Activated CD8-positive, alpha-beta memory T cell treated with anti-CD3 and anti-CD28 coated beads, Interleukin-2, amount 50 U/mL, for 4 hours (primary cell): ENCODE data around the gene ZSWIM4.
"Not testable (repeated sequence)": the region's sequence is repeated elsewhere in the genome, so short reads cannot be mapped to it uniquely, and the experiment has no call there.

Experiments
- DNase-seq: peaks from one replicate; pipeline ENCODE4 v3.0.0-alpha.2; 2020

ZSWIM4 gene

DNA sequence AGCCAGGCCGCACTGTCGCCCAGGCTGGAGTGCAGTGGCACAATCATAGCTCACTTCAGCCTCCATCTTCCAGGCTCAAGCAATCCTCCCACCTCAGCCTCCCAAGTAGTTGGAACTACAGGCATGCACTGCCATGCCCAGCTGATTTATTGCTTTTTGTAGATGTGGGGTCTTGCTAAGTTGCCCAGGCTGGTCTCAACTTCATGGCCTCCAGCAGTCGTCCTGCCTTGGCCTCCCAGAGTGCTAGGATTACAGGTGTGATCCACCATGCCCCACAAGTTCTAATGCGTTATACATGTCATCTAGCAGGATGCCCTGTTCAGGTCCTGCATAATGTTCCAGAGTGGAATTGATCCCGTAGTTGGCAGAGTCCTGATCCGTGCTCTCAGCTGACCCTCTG, 16.4 kb upstream of the ZSWIM4 start:
- no peak for DNase-seq

- not testable (repeated sequence) for DNase-seq
Observed at GRCh38 chr19:13779794-13780193, 15.4 kb upstream of the ZSWIM4 start.

- no peak for DNase-seq
Observed at GRCh38 chr19:13781547-13781946, 13.7 kb upstream of the ZSWIM4 start.

- DNase-seq = no peak
Observed at GRCh38 chr19:13782537-13782936, 12.7 kb upstream of the ZSWIM4 start.

- DNase-seq = no peak
Observed at GRCh38 chr19:13783565-13784500, 11.4 kb upstream of the ZSWIM4 start.

DNA sequence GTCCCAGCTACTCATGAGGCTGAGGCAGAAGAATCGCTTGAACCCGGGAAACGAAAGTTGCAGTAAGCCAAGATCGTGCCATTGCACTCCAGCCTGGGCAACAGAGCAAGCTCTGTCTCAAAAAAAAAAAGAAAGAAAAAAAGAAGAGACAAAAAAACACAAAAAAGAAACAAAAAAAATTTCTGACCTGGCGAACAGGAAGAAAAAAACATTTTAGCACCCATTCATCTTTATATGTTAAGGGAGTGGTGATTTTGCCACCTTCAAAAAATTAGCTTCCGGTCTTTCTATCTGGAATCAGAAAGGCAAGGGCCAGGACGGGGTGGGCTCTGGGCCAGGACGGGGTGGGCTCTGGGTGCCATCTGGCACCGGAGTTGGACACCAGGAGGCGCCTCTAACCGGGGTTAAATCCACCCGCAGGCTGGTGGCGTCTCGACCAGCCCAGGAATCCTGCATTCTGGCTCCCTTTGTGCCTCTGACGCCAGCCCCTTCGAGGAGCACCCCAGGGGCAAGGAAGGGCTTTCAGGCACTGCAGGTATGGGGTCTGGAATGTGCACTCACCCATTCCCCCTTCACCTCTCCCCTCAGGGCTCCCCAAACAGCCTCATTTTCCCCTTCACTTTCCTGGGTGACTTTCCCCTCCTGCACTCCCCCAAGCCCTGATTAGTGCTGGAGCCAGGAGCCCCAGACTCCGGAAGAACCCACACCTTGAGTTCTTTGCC, 10.4 kb upstream of the ZSWIM4 start:
- DNase-seq = peak; percentile 77

DNA sequence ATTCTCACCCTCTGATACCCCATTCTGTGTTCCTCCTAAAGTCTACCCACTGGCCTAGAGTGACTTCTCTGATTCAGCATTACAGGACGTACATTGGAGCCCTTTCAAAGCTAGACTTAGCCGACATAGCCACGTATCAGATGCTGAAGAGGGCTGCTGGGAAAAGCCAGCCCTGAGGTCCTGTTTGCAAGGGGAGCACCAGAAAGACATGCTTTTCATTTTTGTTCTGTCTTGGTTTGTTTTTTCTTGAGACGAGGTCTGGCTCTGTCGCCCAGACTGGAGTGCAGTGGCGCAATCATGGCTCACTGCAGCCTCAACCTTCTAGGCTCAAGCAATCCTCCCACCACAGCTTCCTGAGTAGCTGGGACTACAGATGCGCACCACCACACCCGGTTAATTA, 6.3 kb upstream of the ZSWIM4 start:
- DNase-seq = no peak

- DNase-seq = no peak
Observed at GRCh38 chr19:13790354-13790753, 4.9 kb upstream of the ZSWIM4 start.

- DNase-seq = not testable (repeated sequence)
Observed at GRCh38 chr19:13793317-13793716, 1.9 kb upstream of the ZSWIM4 start.

- no peak for DNase-seq
Observed at GRCh38 chr19:13794398-13794756, 866 bp upstream of the ZSWIM4 start.

DNA sequence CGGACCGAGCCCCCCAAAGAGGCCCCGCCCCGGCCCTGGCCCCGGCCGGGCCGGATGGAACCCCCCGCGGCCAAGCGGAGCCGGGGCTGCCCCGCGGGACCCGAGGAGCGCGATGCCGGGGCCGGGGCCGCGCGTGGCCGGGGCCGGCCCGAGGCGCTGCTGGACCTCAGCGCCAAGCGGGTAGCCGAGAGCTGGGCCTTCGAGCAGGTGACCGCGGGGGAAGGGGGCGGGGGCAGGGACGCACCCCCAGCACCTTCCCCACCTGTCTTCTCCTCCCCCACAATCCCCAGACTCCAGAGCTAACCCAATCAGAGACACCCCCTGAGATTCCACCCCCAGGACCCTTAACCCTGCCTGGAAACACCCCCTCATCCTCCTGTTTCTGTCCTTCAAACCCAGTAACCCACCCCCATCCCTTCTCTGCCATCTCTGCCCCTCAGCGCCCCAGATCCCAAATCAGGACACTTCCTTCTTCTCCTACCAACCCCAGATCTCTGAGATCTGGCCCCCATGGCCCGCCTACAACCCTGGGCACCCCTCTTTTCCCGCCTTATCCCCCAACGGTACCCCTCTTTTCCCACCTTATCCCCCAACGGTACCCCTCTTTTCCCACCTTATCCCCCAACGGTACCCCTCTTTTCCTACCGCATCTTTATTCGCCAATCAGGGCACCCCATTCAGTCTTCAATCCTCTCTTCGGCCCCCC, 505 bp downstream of the ZSWIM4 start:
- no peak for DNase-seq

DNA sequence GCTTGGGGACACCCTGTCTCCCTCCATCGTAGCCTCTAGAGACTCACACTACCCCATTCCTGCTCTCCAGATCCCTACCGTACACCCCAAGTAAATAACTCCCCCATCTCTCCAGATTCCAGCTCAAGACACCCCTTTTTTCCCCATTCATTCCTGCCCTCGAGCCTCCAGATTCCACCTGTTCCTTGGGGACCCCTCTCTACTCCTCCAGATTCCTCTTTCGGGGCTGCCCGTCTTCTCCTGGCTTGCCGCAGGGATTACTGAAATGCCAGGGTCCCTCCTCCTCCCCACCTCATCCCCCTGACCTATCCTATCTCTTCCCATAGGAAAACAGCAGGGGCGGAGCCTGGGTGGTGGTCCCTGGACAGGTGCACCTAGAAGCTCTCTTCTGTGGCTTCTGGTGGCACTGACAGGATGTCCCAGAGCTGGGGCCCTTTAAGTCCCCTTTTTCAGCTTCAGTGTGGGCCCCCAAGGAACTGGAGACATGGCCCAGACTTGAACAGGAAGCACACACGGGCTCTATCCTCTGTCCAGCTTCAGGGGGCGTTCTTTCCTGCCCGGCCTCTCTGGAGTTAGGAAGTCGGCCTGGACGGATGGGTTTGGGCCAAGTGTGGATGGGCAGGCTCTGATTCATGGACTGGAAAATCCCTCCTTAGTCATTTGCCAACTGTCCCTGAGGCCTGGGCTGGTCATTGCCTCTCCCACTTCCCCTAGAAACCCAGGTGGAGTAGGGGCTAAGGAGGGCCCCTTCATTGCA, 1.2 kb downstream of the ZSWIM4 start:
- no peak for DNase-seq

DNA sequence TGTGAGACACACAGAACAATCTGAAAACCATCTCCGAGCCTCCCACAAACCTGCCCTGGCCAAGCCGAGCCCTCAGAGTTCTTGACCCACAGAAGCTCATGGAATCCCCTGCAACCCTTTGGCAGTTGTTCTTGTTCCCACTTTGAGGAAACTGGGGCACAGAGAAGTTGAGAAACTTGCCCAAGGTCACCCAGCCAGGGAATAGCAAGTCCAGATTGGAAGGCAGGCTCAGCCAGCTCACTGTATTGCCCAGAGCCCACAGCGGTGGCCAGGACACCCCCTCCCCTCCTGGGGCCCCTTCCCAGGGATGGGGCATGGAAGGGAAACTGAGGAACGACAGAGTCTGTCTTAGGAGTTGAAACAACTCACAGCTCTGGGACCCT, 1.8 kb downstream of the ZSWIM4 start:
- no peak for DNase-seq

- no peak for DNase-seq
Observed at GRCh38 chr19:13797870-13798269, 2.6 kb downstream of the ZSWIM4 start.

GRCh38 chr19:13799669-13800068, 4.4 kb downstream of the ZSWIM4 start:
- DNase-seq = no peak

GRCh38 chr19:13803038-13803437, 7.8 kb downstream of the ZSWIM4 start:
- DNase-seq = no peak

DNA sequence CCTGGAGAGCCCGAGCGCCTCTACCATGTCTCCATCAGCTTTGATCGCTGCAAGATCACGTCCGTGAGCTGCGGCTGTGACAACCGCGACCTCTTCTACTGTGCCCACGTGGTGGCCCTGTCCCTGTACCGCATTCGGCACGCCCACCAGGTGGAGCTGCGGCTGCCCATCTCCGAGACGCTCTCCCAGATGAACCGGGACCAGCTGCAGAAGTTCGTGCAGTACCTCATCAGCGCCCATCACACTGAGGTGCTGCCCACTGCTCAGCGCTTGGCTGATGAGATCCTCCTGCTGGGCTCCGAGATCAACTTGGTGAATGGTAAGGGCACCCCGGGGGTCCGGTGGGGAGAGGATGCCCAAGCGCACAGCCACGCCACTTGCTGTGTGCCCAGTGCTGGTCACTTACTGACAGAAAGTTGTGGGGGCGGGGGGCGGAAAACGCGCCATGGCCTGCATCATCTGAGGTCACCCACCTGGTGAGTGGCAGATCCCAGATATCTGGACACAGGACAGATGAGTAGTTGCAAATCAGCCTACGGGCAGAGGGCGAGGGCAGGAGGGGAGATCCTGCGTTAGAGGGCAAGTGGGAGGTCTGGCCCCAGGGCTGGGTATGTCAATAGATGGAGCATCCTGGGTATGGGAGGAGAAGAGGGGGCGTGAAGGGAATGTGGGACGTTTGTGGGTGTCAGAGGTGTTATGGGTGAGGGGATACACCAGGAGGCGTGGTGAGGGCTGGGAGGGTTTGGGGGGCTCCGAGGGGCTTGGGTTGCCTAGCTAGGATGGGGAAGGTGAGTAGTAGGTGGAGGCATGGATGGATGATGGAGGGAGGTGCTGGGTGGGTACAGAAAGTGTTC, 9.8 kb downstream of the ZSWIM4 start:
- peak; percentile 33 for DNase-seq

DNA sequence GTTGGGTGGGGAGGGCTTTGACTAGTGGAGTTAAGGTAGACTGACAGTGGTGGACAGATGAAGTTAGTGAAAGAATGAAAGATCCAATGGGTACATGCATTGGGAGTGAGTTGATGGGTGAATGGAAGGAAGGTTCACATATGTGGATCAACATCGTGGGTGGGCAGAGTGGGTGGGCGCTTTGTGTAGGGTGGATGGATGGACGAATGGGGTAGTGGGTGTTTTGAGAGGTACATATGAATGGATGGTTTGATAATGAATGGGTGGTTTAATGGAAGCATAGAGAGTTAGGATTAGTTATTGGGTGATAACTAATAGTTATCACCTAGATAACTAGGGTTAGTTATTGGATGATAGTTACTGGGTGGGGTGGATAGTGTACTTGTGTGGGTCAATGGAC, 11.5 kb downstream of the ZSWIM4 start:
- no peak for DNase-seq

DNA sequence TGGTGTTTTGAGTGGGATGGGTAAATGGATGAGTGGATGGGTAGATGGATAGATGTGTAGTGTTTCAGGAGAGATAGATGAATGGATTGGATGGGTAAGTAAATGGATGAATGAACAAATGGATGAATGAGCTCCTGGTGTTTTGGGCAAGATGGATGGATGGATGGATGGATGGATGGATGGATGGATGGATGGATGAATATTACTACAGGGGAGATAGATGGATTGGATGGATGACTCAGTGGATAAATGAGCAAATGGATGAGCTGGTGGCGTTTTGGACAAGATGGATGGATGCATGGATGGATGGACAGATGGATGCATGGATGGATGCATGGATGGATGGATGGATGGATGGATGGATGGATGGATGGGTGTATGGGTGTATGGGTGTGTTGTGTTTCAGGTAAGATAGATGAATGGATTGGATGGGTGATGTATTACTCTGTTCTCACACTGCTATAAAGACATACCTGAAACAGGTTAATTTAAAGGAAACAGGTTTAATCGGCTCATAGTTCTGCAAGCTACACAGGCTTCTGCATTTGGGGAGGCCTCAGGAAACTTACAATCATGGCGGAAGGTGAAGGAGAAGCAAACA, 12.3 kb downstream of the ZSWIM4 start:
- DNase-seq = no peak

GRCh38 chr19:13808856-13809255, 13.6 kb downstream of the ZSWIM4 start:
- no peak for DNase-seq

DNA sequence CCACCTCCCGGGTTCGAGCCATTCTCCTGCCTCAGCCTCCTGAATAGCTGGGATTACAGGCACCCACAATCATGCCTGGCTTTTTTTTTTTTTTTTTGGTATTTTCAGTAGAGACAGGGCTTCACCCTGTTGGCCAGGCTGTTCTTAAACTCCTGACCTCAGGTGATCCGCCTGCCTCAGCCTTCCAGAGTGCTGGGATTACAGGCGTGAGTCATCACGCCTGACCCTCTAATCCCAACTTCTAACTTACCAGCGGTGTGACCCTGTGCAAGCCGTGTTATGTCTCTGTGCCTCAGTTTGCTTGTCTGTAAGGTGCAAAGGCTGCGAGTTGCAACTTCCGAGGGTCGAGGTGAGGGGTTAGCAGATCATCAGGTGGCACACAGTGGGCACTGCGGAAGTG, 17.3 kb downstream of the ZSWIM4 start:
- DNase-seq = no peak

- DNase-seq = no peak
Observed at GRCh38 chr19:13813147-13813546, 17.9 kb downstream of the ZSWIM4 start.
